Activated CD8-positive, alpha-beta T cell treated with anti-CD3 and anti-CD28 coated beads for 36 hours (primary cell): ENCODE measurements around the gene BEND5. TPM values are rescaled to one million over a fixed set of nuclear protein-coding genes. Genes with fewer than 3 reads are reported as not detected.

Experiments
- ATAC-seq: fragments of 200-7000 bp; cut with Tn5 transposase; one replicate; pipeline ENCODE4 v1.10.0; 2021; ENCODE audit warnings: mild to moderate bottlenecking, moderate library complexity
- CTCF ChIA-PET: fragments of 350-600 bp; sonication (Branson Sonifier 250); formaldehyde crosslinking; loops from one replicate; lab custom pipeline; 2021; ENCODE audit warnings: antibody characterized with exemption; lab: Charles Lee
- POLR2A ChIA-PET: fragments of 350-600 bp; sonication (Branson Sonifier 250); formaldehyde crosslinking; loops from one replicate; lab custom pipeline; 2021; ENCODE audit warnings: antibody characterized with exemption; lab: Charles Lee
- DNase-seq: peaks from one replicate; pipeline ENCODE4 v3.0.0-alpha.2; 2020
- H3K27ac Mint-ChIP-seq: one replicate; pipeline ENCODE4 v1.8.0; 2021; ENCODE audit warnings: mild to moderate bottlenecking, mixed read lengths
- H3K27me3 Mint-ChIP-seq: one replicate; pipeline ENCODE4 v1.8.0; 2021; ENCODE audit warnings: mixed read lengths
- H3K36me3 Mint-ChIP-seq: one replicate; pipeline ENCODE4 v1.8.0; 2021; ENCODE audit warnings: low read depth, mixed read lengths
- H3K4me1 Mint-ChIP-seq: one replicate; pipeline ENCODE4 v1.8.0; 2021; ENCODE audit warnings: low read depth, mixed read lengths
- H3K4me3 Mint-ChIP-seq: one replicate; pipeline ENCODE4 v1.8.0; 2021; ENCODE audit warnings: mild to moderate bottlenecking, moderate library complexity, mixed read lengths
- H3K9me3 Mint-ChIP-seq: one replicate; pipeline ENCODE4 v1.8.0; 2021; ENCODE audit warnings: mixed read lengths
- CTCF ChIP-seq: fragments of 200-600 bp; IDR thresholded peaks from one replicate; pipeline ENCODE4 v1.8.0; 2022; ENCODE audit warnings: antibody characterized with exemption, mild to moderate bottlenecking
- intact Hi-C: fragments of 100-400 bp; cut with micrococcal nuclease; formaldehyde crosslinking; loops from one replicate; pipeline ENCODE4 v1.10.0; 2022
- total RNA-seq, 2 experiments: library from RNA; stranded (reverse); gene quantifications; one replicate each; pipeline ENCODE4 v1.2.3, GENCODE V29; 2021

The BEND5 gene
- total RNA-seq, 2 experiments from 2014 or later, result 62.6 to 73.6 TPM

- H3K9me3 Mint-ChIP-seq, result no peaks in the 10 kb centered on the region
- H3K27ac Mint-ChIP-seq, result no peak overlapping the region
- no peak for TF ChIP-seq CTCF
- ATAC-seq (no peak), DNase-seq (no peak)
- POLR2A ChIA-PET, result no interaction called here
- H3K4me3 Mint-ChIP-seq, result no peak overlapping the region
- intact Hi-C loops, result no loop called here
- no peaks in the 10 kb centered on the region for H3K4me1 Mint-ChIP-seq
- peaks cover 20% of the 10 kb centered on the region for H3K27me3 Mint-ChIP-seq
- no peaks in the 10 kb centered on the region for H3K36me3 Mint-ChIP-seq
- CTCF ChIA-PET, result no interaction called here
Observed at GRCh38 chr1:48701445-48701844, 75.2 kb downstream of the BEND5 start.

- DNase-seq (peak; percentile 78), ATAC-seq (peak; percentile 49)
- intact Hi-C loops, result no loop called here
- no peak overlapping the region for H3K27ac Mint-ChIP-seq
- H3K4me1 Mint-ChIP-seq, result no peaks in the 10 kb centered on the region
- H3K36me3 Mint-ChIP-seq, result no peaks in the 10 kb centered on the region
- H3K9me3 Mint-ChIP-seq, result no peaks in the 10 kb centered on the region
- POLR2A ChIA-PET, result interaction anchor here (0.7 kb wide), 1 partner anchor 13 kb away, joined by 3 read pairs; no protein-coding TSS in a partner anchor
- H3K27me3 Mint-ChIP-seq, result peaks cover 17% of the 10 kb centered on the region
- CTCF ChIA-PET, result interaction anchor here (0.6 to 2.9 kb wide), 18 partner anchors 8 to 125 kb away, joined by 3 to 15 read pairs (median 4); partner anchors contain the start of gene BEND5
- no peak overlapping the region for H3K4me3 Mint-ChIP-seq
- peak; percentile 79 for TF ChIP-seq CTCF
Observed at GRCh38 chr1:48697066-48697707, 79.5 kb downstream of the BEND5 start.

- CTCF ChIA-PET, result interaction anchor here (0.8 to 2.9 kb wide), 4 partner anchors 11 to 122 kb away, joined by 3 to 15 read pairs (median 8); no protein-coding TSS in a partner anchor
- Mint-ChIP-seq H3K4me1 (no peaks in the 10 kb centered on the region), H3K27ac (no peak overlapping the region), H3K4me3 (no peak overlapping the region), H3K9me3 (no peaks in the 10 kb centered on the region), H3K27me3 (peaks cover 5% of the 10 kb centered on the region), H3K36me3 (no peaks in the 10 kb centered on the region)
- no peak for ATAC-seq
- intact Hi-C loops, result no loop called here
- no peak for DNase-seq
- TF ChIP-seq CTCF, result no peak
- POLR2A ChIA-PET, result no interaction called here
Observed at GRCh38 chr1:48695161-48695560, 81.5 kb downstream of the BEND5 start.

GRCh38 chr1:48693674-48694320, 82.9 kb downstream of the BEND5 start:
- ChIA-PET CTCF (interaction anchor here (1.6 kb wide), 1 partner anchor 16 kb away, joined by 4 read pairs; no protein-coding TSS in a partner anchor), POLR2A (no interaction called here)
- Mint-ChIP-seq H3K9me3 (no peaks in the 10 kb centered on the region), H3K4me1 (no peaks in the 10 kb centered on the region), H3K27ac (no peak overlapping the region), H3K27me3 (peaks cover 2% of the 10 kb centered on the region), H3K36me3 (no peaks in the 10 kb centered on the region), H3K4me3 (no peak overlapping the region)
- no peak for DNase-seq
- intact Hi-C loops, result no loop called here
- TF ChIP-seq CTCF, result no peak
- ATAC-seq, result no peak

GRCh38 chr1:48693180-48693579, 83.5 kb downstream of the BEND5 start:
- peaks cover 2% of the 10 kb centered on the region for H3K27me3 Mint-ChIP-seq
- H3K9me3 Mint-ChIP-seq, result no peaks in the 10 kb centered on the region
- no peaks in the 10 kb centered on the region for H3K36me3 Mint-ChIP-seq
- no peak overlapping the region for H3K4me3 Mint-ChIP-seq
- no peak overlapping the region for H3K27ac Mint-ChIP-seq
- DNase-seq (no peak), ATAC-seq (no peak)
- ChIA-PET CTCF (interaction anchor here (1.6 kb wide), 1 partner anchor 16 kb away, joined by 4 read pairs; no protein-coding TSS in a partner anchor), POLR2A (no interaction called here)
- H3K4me1 Mint-ChIP-seq, result no peaks in the 10 kb centered on the region
- TF ChIP-seq CTCF, result no peak
- intact Hi-C loops, result no loop called here
